Smooth muscle cell of the brain vasculature (primary cell): ENCODE results near the gene HNRNPL.
"Not testable (repeated sequence)": the region's sequence is repeated elsewhere in the genome, so short reads cannot be mapped to it uniquely, and the experiment has no call there.

Experiments
- DNase-seq: peaks from one replicate; pipeline ENCODE4 v3.0.0-alpha.2; 2012; ENCODE audit warnings: low read depth, low spot score

The HNRNPL gene

GRCh38 chr19:38869836-38870607 is 20.2 kb upstream of the HNRNPL start:
- DNase-seq = no peak

DNA sequence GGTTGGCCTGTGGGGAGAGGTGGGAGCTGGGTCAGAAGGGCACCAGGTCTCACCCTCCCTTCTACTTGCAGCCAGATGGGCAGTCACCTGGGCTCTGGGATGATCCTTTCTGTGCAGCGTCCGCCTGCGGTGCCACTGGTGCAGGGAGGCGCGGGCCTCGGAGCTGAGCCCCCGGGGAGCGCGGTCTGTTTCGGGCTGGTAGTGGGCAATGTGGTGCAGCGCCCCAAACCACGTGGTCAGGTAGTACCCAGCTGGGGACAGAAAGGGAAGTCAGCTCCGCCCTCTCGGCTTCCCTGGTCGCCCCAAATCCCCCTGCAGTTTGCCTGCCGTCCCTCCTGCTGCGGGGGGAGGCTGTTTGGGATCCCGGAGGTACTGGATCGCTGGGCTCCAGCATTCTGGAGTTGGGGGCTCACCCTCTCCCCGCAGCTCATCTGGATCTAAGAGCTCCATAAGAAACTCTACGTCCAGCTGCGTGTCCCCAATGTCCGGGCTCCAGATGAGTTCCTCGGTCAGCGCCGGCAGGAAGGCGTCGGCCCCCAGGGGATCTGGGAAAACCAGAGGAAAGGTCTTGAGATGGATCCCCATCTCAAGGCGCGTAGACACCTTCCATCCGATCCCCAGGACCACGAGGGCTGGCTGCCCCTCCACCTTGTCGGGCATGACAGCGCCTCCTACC is 19.5 kb upstream of the HNRNPL start:
- no peak for DNase-seq

DNA sequence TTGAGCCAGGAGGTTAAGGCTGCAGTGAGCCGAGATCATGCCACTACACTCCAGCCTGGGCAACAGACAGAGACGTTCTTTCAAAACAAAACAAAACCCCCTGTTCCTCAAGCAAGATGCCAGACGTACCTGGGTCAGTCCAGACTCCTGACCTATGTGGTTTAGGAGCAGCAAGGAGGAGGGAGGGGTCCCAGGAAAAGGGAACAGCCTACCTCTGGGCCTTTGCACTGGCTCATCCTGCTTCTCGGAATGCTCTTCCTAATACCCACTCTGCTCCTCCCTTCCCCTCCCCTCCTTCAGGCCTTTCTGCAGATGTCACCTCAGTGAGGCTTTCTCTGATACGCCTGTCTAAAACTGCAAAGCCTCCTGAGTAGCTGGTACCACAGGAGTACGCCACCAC is 18.8 kb upstream of the HNRNPL start:
- no peak for DNase-seq

DNA sequence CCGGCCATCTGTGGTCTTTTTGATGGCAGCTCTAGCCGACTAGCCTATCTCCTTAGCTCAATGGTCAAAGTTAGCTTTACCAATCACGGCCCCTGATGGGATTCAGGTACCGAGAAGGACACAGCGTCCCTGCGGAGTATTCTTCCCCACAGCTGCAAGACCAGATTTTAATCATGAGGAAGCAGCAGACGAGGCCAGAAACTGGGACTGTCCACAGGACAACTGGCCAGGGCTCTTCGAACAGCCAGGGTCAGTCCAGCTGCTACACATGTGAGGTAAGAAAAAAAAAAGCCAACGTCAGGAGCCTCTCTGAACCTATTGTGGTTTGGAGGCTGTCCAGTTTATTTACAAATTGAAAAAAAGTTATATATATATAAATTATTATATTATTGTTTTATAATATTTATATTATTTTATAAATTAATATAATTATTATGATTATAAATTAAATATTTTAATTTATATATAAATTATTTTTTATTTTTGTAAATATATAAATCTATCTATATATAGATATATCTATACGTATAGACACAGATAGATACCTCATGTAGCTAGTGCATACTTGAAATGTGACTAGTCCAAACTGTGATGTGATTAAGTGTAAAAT is 17.5 kb upstream of the HNRNPL start:
- no peak for DNase-seq

DNA sequence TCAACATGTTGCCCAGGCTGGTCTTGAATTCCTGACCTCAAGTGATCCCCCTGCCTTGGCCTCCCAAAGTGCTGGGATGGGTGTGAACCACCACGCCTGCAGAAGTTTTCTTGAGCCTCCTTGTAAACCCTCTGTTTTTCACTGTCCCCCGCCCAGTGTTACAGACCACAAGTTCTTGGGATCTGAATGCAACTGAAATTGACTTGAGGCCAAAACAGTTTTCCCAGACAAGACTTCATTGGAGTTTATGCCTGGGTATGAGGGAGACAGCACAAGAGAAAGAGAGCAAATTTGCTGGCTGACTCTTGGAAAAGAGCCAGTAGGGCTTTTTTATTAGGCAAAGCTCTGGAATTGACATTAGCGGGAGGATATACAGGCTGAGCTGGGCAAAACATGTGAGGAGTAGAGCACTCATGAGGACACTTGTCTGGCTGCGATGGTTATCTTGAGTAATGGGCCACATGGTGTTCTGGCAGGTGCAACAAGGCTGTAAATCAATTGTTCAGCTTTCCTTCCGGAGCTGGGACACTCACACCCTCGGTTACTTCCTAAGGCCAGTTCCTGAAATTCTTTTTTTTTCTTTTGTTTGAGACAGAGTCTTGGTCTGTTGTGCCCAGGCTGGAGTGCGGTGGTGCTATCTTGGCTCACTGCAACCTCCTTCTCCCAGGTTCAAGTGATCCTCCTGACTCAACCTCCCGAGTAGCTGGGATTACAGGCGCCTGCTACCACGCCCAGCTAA is 12.7 kb upstream of the HNRNPL start:
- DNase-seq = no peak

DNA sequence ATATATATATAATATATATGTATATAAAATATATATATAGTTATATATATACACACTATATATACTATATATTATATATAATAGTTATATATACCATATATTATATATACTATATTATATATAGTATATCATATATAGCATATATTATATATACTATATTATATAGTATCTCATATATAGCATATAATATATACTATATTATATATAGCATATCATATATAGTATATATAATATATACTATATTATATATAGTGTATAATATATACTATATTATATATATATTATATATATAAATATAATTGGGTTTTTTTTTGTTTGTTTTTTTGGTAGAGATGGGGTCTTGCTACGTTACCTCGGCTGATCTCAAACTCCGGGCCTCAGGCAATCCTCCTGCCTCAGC is 11.6 kb upstream of the HNRNPL start:
- no peak for DNase-seq

DNA sequence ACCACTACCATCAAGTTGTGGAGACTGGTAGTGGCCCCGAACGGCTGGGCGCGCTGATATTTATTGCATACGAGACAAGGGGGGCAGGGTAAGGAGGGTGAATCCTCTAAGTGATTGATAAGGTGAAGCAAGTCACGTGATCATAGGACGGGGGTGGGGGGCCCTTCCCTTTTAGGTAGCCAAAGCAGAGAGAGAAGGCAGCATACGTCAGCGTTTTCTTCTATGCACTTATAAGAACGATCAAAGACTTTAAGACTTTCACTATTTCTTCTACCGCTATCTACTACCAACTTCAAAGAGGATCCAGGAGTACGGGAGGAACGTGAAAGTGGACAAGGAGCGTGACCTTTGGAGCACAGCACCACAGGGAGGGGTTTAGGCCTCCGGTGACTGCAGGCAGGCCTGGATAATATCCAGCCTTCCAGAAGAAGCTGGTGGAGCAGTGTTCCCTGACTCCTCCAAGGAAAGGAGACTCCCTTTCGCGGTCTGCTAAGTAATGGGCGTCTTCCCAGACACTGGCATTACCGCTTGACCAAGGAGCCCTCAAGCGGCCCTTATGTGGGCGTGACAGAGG is 9.9 kb upstream of the HNRNPL start:
- not testable (repeated sequence) for DNase-seq

DNA sequence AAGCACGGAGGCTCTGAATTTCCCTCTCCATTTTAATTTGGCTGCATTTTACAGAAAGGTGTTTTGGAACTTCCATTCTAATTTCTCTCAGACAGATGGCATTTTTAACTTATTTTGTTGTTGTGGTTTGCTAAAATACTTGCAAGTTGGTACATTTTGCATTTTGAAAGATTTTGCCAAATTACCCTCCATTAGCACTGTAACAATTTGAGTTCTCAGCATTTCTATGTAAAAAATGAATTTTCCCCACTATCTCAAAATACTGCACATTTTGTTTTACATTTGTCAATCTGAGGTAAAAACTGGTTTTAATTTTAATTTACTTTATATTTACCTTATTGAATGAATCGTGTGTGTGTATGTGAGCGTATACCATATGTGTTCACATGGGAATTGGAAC is 7.0 kb upstream of the HNRNPL start:
- DNase-seq = no peak

DNA sequence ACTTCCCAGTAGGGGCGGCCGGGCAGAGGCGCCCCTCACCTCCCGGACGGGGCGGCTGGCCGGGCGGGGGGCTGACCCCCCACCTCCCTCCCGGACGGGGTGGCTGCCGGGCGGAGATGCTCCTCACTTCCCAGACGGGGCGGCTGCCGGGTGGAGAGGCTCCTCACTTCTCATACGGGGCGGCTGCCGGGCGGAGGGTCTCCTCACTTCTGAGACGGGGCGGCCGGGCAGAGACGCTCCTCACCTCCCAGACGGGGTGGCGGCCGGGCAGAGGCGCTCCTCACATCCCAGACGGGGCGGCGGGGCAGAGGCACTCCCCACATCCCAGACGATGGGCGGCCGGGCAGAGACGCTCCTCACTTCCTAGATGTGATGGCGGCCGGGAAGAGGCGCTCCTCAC is 6.0 kb upstream of the HNRNPL start:
- DNase-seq = not testable (repeated sequence)

DNA sequence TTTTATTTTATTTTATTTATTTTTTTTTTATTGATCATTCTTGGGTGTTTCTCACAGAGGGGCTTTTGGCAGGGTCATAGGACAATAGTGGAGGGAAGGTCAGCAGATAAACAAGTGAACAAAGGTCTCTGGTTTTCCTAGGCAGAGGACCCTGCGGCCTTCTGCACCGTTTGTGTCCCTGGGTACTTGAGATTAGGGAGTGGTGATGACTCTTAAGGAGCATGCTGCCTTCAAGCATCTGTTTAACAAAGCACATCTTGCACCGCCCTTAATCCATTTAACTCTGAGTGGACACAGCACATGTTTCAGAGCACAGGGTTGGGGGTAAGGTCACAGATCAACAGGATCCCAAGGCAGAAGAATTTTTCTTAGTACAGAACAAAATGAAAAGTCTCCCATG is 5.2 kb upstream of the HNRNPL start:
- DNase-seq = not testable (repeated sequence)

DNA sequence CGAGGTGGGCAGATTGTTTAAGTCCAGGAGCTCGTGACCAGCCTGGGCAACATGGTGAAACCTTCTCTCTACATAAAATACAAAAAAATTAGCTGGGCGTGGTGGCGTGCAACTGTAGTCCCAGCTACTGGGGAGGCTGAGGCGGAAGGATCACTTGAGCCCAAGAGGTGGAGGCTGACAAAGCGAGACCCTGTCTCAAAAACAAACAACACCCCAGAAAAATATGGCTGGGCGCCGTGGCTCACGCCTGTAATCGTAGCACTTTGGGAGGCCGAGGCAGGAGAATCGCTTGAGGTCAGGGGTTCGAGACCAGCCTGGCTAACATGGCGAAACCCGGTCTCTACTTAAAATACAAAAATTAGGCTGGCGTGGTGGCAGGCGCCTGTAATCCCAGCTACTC is 3.4 kb upstream of the HNRNPL start:
- no peak for DNase-seq

DNA sequence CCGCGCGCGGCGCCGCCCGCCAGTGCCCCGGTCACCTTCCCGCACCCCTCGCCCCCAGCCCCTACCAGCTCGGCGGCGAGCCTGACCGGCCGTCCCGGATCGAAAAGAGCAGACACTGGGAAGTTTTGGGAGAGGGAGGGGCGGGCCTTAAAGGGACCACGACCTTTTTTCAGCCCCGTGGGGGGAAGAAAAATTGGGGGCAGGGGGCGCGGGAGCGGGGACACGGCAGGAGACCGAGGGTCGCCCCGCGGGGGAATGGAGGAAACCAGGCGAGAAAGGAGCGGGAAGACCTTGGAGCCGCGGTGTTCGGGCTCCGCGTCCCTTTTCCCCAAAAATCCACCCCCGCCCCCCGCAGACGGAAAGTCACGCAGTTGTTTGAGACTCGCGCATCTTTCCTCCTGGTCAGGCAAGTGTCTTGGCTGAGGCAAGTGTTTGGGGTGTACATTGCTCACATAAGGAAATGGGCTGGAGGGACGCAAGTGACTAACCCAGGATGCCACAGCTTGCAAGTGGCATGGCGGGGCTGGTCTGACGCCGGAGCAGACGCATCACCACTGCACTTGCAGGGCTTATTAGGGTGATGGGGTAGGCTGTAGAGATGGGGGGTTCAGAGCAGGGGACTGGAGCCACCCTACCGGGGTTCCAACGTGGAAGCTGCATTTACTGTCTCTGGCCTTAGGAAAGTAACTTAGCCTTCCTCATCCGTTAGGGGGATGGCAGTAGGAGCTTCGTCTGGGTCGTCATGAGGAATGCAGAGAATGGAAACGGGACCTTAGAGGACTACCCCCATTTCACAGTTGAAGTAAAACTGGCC is 2.7 kb upstream of the HNRNPL start:
- no peak for DNase-seq

DNA sequence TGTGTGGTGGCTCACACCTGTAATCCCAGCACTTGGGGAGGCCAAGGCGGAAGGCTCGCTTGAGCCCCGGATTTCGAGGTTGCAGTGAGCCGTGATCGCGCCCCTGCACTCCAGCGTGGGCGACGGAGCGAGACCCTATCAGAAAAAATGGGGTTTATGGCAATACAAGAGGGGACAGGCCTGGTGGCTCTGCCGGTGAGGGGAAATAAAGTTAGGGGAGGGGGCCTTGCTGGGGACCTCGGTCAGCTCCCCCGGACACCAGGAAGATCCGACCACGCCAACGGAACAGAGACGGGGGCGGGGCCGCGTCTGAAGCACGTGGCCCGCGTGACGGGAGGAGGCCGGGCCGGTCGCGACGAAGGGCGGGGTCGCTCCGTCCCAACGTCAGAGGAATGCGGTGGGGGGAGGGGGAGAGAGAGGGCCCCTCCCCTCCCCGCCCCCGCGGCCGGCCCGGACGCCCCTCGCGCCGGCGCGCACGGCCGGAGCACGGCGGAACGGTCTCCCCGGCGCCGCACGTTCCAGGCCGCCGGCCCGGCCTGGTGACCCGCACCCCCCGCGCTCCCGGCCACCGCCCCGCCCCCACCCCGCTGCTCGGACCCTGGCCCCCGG is 1.9 kb upstream of the HNRNPL start:
- DNase-seq = peak; percentile 82

GRCh38 chr19:38850976-38851621 is 1.3 kb upstream of the HNRNPL start:
- DNase-seq = no peak

DNA sequence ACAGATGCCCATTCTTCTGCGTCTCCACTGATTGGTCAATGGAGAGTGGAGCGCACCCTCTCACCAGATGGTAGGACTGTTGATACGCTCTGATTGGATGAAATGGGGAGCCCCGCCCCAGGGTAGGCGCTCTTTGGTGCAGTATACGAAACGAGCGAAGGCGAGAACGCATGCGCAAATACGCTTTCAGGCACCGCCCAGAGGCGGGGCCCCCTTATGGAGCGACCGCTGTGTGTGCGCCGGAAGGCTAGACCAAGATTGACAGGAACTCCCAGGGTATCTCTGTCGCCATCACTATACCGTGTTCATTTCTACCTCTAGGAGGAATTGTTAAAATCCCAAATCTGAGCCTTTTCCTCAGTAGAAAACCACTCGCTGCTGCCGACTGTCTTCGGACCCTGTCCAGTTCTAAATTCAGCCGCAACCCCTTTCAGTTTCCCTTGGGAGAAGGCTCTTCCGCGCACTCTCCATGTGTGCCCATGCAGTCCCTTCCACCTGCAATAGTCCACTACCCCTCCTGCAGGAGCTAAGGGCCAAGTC is 720 bp upstream of the HNRNPL start:
- DNase-seq = no peak

DNA sequence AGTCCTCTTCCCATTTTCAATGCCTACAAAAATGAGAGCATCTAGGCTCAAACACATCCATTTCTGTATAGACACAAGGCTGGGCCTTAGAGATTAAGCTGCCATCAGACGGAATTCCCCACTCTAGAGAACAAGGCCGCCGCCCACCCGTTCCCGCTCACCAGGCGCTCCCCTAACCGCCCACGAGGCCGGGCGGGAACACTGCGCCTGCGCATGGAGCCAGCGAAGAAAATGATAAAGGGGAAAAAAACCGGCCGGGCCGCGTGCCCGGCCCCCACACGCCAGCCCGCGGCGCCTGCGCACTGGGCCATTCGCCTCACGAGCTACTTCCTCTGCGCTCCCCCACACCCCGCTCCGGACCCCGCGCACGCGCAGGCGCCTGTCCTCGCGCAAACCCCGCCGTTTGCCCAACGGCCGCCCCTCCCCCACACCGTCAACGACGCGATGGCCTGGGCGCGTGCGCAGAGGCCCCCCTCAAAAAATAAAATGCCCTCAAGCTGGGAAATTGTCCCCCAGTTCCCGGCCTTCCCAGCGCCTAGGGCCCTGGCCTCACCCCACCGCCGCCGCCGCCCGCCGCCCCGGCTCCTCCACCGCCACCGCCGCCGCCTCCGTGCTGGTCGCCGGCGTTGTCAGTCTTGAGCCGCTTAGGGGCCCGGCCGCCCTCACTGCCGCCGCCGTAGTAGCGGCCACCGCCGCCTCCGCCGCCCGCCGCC is 483 bp downstream of the HNRNPL start:
- peak; percentile 91 for DNase-seq

- no peak for DNase-seq
Observed at GRCh38 chr19:38848299-38849146, 1.3 kb downstream of the HNRNPL start.

DNA sequence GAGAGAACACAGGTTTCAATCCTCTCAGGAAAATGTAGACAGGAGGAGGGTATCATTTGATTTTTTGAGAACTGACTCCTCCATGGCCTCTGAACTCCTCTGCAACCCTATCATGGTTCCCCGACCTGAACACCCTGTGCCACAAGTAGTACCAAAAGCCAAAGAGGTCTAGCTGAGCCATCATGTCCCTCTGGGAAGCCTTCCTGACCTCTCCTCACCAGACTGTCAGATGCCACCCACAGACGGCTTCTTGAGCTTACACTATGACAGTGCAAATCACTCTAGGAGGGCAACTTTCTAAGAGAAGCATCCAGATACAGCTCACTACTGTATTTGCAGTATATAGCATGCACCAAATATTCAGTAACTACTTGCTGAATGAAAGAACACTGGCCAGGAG is 3.7 kb downstream of the HNRNPL start:
- no peak for DNase-seq
